Measurements from ENCODE around the gene IFNA14.
A peak's percentile ranks its signal among the peaks of the same experiment; 100 is the strongest.
"Not testable (repeated sequence)": the region's sequence is repeated elsewhere in the genome, so short reads cannot be mapped to it uniquely, and the experiment has no call there.

Gene IFNA14

GRCh38 chr9:21239911-21240310, at the start of gene IFNA14:
Gene IFNA14 (minus strand): TSS chr9:21240005. CDS start chr9:21239935, 70 bp downstream.
- DNase-seq = no peak

DNA sequence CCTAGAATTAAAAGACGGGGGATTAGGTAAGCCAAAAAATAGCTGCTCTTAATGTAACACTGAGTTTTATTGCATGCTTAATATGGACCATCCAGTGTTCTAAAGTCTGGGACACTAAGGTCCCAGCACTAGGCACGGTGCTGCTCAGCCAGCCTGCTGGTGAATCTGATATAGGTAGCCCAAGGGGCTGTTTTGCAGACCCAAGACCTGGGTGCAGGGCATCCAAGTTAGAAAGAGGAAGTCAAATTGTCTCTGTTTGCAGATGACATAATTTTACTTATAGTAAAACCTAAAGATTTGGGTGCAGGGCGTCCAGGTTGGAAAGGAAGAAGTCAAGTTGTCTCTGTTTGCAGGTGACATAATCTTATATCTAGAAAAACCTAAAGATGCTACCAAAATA, 47.5 kb upstream of the IFNA14 start:
- DNase-seq = no peak

DNA sequence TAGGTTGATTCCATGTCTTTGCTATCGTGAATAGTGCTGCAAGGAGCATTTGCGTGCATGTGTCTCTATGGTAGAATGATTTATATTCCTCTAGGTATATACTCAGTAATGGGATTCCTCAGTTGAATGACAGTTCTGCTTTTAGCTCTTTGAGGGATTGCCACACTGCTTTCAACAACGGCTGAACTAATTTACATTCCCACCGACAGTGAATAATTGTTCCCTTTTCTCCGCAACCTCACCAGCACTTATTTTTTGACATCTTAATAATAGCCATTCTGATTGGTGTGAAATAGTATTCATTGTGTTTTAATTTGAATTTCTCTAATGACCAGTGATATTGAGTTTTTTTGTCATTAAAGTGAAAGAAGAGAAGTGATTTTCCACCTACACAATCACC, 46.9 kb upstream of the IFNA14 start:
- DNase-seq = no peak

- no peak for DNase-seq
Measured at GRCh38 chr9:21286099-21286498, 46.3 kb upstream of the IFNA14 start.

GRCh38 chr9:21281275-21281674, 41.5 kb upstream of the IFNA14 start:
- DNase-seq = no peak

DNA sequence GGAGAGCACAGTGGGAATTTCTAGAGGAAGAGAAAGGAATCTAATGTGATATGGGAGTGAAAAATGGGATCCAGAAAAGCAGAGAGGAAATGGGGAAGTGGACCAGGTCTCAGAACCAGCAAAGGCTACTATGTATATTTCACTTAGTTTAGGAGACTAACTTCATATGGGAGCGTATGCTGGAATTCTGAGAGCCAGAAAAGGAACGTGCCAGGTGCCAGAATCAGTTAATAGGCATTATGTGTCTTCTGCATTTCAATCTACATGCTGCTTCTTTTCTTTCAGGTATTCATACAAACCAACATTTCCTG, 28.5 kb upstream of the IFNA14 start:
- no peak for DNase-seq

- DNase-seq = peak in 1 of 56 donors; percentile 1
Measured at GRCh38 chr9:21267485-21268346, 27.9 kb upstream of the IFNA14 start.

GRCh38 chr9:21266733-21267484, 27.1 kb upstream of the IFNA14 start:
- no peak for DNase-seq

DNA sequence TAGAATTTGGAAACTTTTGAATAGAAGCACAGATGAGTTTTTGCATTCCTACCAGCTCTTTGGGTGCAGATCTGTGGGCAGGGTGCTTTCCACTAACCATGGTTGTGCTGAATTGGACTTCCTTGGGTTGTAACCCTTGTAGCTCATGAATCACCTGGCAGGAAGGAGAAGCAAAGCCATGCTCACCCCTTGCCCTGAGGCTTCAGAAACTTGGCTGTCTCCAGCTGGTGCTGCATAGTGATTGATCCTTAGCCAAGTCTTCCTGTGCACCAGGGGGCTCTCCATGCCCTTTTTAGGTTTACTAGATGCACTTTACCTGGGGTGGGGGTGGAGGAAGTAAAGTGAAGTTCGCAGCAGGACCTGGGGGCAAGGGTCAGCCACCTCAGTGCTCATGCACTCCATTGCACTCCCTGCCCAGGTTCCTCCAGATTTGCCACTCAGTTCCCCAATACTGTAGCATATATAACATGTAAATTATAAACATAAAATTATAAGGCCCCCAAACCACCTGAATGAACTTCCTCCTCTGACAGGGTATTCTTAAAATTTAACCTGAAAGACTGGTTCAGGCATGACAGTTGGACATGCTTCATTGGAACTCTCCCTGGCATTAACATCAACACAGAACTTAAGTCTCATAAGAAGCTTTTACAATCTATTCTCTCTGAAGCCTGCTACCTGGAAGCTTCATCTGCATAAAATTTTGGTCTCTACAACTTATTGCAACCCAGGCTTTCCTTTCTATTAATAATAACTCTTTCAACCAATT, 25.8 kb upstream of the IFNA14 start:
- no peak for DNase-seq

- no peak for DNase-seq
Measured at GRCh38 chr9:21255538-21256212, 15.9 kb upstream of the IFNA14 start.

DNA sequence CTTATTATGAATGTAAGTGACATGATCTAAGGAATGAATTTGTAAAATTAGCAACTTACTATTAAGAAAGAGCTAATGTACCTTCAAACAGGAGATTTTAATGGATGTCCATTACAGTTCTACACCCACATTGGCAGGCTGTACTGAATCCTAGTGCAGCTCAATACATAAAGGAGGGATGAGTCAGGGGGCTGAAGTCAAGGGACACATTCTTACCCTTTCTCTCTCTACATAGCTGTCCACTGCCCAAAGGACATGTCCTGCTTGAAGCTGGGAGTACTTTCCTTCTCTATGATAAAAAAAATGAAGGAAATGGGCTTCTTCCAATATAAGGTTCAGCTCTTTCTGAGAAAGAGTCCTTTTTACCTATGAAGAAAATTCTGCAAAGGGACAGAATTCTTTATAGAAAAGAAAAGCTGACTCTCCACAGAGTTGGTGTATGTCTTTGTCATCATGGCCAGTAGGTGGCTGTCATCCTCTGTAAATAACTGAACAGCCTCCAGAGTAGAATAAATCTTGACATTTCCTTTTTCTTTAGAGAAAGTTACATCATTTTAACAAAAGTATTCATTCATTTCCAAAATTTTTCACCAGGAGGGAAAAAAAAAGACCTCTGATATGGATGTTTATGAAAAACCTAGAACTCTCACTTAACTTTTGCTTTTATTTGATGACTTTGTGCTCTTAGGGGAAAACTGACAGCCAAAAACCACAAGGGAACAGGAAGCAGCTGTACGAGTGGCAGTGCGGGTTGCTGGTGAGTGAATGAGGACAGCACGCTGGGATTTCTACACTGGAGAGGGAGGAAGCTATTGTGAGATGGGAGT, 13.1 kb upstream of the IFNA14 start:
- DNase-seq = peak in 10 of 56 donors; percentile 0 to 45 (median 6)

GRCh38 chr9:21251638-21252037, 11.8 kb upstream of the IFNA14 start:
- DNase-seq = no peak

GRCh38 chr9:21251190-21251589, 11.4 kb upstream of the IFNA14 start:
- DNase-seq = no peak

- no peak for DNase-seq
Measured at GRCh38 chr9:21244836-21245235, 5.0 kb upstream of the IFNA14 start.

DNA sequence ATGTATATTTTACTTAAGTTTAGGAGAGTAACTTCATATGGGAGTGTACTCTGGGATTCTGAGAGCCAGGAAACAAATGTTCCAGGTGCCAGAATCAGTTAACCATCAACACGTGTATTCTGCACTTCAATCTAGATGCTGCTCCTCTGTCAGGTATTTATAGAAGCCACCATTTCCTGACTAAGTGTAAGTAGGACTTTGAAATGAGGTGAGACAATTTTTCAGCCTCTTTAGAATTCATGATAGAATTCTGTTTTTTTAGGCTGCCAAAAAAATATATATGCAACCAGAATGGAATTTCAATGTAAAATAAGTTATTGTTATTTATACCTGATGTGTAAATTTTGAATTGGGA, 3.5 kb downstream of the IFNA14 start:
- DNase-seq = not testable (repeated sequence)

DNA sequence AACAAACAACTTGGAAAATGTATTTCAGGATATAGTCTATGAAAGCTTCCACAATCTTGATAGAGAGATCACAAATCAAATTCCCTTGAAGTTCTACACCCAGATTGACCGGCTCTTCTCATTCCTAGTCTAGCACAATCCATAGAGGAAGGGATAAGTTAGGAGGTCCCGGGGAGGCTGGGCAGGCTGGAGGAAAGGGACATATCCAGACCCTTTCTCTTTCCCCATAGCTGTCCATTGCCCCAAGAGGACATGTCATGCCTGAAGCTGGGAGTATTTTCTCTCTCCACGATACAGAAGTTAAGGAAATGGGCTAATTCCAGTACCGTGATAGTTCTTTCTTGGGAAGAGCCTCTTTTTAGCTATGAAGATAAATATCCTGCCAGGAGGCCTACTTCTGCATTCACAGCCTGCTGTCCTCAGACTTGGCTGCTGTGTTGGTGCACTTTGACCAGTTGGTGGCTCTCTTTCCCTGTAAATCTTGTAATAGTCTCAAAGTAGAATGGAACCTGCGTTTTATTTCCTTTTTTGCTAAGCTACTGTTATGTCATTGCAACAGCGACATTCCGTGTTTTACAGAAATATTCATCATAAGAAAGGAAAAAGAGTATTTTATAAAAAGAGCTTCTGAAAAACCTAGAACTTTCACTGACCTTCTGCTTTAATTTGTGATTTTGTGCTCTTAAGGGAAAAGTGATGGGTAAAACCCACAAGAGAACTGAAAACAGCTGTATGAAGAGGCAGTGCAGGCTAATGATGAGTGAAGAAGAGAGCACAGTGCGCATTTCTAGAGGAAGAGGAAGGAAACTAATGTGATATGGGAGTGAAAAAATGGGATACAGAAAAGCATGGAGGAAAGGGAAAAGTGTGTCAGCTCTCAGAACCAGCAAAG, 4.1 kb downstream of the IFNA14 start:
- peak in 9 of 56 donors; percentile 2 to 36 (median 16) for DNase-seq

DNA sequence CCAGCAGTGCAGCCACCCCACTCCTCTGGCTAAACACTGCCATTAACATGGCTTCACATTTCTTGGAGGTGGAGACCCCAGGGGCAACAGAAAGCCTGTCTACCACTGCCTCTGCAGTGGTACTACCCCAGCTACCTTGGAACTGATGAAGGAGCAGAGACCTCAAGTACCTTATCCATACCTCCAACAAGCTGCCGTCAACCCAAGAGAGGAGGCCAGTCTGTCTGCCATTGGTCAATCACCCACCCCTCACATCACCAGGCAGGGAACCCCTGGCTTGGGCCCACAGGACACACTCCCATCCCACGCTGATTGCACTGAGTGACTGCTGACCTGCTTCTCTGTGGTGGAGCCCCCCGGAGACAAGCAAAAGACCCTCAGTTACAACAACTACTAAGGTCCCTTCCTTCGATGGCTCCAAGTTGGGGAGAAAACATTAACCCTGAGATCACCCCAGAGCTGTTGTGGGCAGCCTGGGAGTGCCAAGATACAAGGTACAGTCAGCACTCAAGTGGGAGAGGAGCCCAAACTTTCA, 5.6 kb downstream of the IFNA14 start:
- no peak for DNase-seq

DNA sequence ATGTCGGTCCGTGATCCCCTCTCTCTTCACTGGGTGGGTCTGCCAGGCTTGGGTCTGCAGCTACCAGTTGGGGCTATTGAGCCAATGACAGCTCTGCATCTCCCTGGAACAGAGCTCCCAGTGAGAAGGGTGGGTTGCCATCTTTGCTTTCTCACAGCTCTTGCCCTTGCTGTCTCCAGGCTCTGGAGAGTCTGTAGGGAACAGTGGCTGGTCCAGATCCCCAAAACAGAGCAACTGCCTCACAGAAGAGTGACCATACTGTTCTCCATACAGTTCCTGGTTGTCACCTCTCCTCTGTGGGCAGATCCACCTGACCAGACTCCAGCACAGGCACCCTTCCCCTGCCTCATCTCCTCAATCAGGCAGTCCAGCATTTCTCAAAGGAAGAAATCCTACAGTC, 6.5 kb downstream of the IFNA14 start:
- no peak for DNase-seq

GRCh38 chr9:21228122-21228521, 11.7 kb downstream of the IFNA14 start, which contains the start of gene IFNA17:
Gene IFNA17 (minus strand): TSS chr9:21228222. CDS start chr9:21228173, 49 bp downstream.
- no peak for DNase-seq
